GM18502 (cell line): ENCODE measurements around the gene DSP.

Experiments used
- ATAC-seq: cut with Tn5 transposase; IDR thresholded peaks from one replicate; pipeline ENCODE4 v1.9.1; 2021; ENCODE audit warnings: mild to moderate bottlenecking; ENCODE audit not compliant: unreplicated experiment, poor library complexity

DSP gene

GRCh38 chr6:7557652-7558051, 16.2 kb downstream of the DSP start:
- ATAC-seq, result no peak

- ATAC-seq, result no peak
Measured at GRCh38 chr6:7558781-7559180, 17.3 kb downstream of the DSP start.

- no peak for ATAC-seq
Measured at GRCh38 chr6:7559196-7559595, 17.7 kb downstream of the DSP start.

GRCh38 chr6:7559651-7560385, 18.3 kb downstream of the DSP start:
- ATAC-seq, result no peak

- ATAC-seq, result no peak
Measured at GRCh38 chr6:7561153-7561964, 19.9 kb downstream of the DSP start.

GRCh38 chr6:7562769-7563168, 21.3 kb downstream of the DSP start:
- no peak for ATAC-seq

GRCh38 chr6:7566107-7566506, 24.6 kb downstream of the DSP start:
- ATAC-seq, result no peak

- ATAC-seq, result no peak
Measured at GRCh38 chr6:7566617-7567173, 25.2 kb downstream of the DSP start.

- ATAC-seq, result no peak
Measured at GRCh38 chr6:7568021-7568420, 26.6 kb downstream of the DSP start.

GRCh38 chr6:7569082-7569481, 27.6 kb downstream of the DSP start:
- ATAC-seq, result no peak

- ATAC-seq, result no peak
Measured at GRCh38 chr6:7572213-7572943, 30.9 kb downstream of the DSP start.

GRCh38 chr6:7574500-7574899, 33.0 kb downstream of the DSP start:
- ATAC-seq, result no peak

- ATAC-seq, result no peak
Measured at GRCh38 chr6:7578516-7578915, 37.0 kb downstream of the DSP start.

- no peak for ATAC-seq
Measured at GRCh38 chr6:7578931-7579330, 37.5 kb downstream of the DSP start.

GRCh38 chr6:7579851-7580250, 38.4 kb downstream of the DSP start:
- ATAC-seq, result no peak

GRCh38 chr6:7580537-7580926, 39.1 kb downstream of the DSP start:
- ATAC-seq, result no peak

GRCh38 chr6:7580927-7581618, 39.6 kb downstream of the DSP start:
- ATAC-seq, result no peak

- ATAC-seq, result no peak
Measured at GRCh38 chr6:7585287-7585930, 43.9 kb downstream of the DSP start.

- ATAC-seq, result no peak
Measured at GRCh38 chr6:7587631-7588100, 46.2 kb downstream of the DSP start.

GRCh38 chr6:7588506-7588905, 47.0 kb downstream of the DSP start:
- no peak for ATAC-seq
